NCI-H460 (cell line): ENCODE data around the gene FAM151A. TPM values are rescaled to one million over a fixed set of nuclear protein-coding genes. Genes with fewer than 3 reads are reported as not detected.

Source experiments
- DNase-seq: peaks from one replicate; pipeline ENCODE4 v3.0.0-alpha.2; 2016; ENCODE audit warnings: low read depth; ENCODE audit errors: extremely low read depth
- total RNA-seq: library from RNA; depleted of rRNA; stranded (reverse); fragments of >200 nt; shearing (Covaris generic); gene quantifications from 2 replicates; pipeline ENCODE4 v1.2.3, GENCODE V29; 2014

The FAM151A gene
- total RNA-seq, 1 experiment from 2014 or later, result not detected

DNA sequence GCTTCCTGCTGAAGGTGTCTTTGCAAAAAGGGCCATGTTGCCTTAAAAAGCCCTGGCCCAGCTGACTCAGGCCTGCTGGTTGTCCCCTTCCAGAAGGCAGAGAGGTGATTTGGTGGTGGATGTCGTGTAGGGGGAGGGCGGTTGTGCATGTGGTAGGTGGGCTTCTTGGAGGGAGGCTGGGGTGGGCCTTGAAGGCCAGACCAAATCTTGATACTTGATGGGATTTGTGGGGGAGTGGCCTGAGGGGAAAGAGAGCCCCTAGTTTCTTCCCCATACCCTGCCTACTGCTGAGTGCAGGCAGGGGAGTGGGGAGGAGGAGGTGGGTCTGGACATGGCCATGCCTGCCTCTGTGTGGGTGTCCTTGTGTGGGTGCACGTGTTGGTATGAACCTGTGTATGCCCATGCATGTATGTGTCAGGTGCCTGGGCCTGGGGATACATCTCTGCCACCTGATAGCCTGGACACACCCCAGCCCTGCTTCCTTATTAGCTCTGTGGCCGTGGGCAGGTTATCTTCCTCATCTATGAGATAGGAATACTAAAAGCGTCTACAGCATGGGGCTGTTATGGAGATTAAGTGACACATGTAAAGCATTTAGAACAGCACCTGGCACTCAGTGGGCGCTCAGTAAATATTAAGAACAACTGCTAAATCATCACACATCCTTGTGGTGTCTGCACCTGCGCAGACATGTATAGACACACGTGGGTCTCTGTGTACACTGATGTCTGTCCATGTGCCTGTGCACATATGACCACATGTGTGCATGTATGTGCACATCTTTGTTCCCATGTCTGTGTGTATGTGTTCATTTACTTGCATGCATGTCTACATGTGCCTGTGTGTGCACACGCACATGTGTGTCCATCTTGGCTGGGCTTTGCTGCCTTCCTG lies 17.0 kb downstream of the FAM151A start:
- no peak for DNase-seq

DNA sequence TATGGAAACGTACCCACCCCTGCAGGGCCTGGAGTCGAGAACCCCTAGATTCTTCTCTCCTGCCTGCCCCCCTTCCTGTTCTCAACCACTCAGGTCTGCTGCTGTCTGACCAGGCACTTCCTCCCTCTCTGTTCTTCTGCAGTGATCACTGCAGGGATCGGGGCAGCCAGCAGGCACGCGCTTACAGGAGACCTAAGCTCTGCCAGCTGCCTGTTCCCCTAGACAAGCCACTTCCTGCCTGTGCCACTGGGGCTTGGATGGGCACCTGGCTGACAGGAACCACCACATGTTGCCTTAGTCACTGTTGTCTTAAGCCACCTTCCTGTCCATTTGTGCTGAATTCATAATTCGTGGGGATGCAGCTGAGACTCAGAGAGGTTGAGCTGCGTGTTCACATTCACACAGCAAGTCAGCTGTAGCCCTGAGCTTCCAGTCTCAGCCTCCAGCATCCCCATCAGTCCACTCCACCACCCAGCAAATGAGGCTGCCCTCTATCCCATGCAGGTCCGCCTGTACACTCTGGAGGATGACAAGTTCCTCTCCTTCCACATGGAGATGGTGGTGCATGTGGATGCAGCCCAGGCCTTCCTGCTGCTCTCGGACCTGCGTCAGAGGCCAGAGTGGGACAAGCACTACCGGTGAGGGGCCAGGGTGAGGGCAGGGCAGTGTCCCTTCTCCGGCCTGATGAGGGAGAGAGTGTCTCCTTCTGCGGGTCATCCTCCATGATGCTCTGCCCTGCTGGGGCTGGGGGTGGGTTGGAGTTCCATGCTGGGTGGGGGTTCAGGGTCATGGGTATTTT lies 18.6 kb downstream of the FAM151A start:
- no peak for DNase-seq

DNA sequence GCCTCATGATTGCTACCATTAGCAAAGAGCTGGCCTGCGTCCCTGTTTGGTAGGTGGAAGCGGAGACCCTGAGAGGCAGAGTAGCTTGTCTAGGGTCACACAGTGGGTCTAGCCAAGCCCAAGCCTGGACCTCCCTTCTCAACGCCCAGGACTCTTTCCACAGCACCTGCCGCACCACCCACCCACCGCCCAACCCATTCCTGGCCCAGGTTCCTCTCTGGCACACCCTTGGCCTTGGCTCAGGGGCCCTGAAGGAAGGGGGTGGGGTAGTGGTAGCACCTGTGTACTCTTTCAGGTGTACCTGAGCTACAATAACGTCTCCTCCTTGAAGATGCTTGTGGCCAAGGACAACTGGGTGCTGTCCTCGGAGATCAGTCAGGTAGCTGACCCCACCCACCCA lies 19.3 kb downstream of the FAM151A start:
- DNase-seq, result no peak

- no peak for DNase-seq
These were observed 20.1 kb downstream of the FAM151A start for GRCh38 chr1:54603241-54603640.

- DNase-seq, result no peak
These were observed 20.8 kb downstream of the FAM151A start for GRCh38 chr1:54602554-54602953.

DNA sequence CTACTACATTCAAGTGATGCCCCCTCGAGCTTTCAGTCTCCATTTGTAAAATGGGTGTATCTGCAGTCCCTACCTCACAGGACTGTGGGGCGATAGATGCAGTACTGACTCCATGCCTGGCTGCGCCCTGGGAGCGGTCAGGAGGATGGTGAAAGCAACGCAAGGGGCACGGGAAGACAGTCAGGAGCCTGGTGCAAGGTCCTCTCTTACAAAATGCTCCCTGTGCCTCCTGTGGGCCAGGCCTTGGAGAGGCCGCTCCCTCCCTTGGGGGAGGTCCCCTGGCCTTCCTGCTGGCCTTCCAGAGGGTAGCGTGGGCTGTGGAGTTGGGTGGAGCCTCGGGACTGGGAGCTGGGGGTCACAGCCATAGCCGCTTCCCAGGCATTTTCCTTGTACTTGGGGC lies 21.6 kb downstream of the FAM151A start:
- no peak for DNase-seq

DNA sequence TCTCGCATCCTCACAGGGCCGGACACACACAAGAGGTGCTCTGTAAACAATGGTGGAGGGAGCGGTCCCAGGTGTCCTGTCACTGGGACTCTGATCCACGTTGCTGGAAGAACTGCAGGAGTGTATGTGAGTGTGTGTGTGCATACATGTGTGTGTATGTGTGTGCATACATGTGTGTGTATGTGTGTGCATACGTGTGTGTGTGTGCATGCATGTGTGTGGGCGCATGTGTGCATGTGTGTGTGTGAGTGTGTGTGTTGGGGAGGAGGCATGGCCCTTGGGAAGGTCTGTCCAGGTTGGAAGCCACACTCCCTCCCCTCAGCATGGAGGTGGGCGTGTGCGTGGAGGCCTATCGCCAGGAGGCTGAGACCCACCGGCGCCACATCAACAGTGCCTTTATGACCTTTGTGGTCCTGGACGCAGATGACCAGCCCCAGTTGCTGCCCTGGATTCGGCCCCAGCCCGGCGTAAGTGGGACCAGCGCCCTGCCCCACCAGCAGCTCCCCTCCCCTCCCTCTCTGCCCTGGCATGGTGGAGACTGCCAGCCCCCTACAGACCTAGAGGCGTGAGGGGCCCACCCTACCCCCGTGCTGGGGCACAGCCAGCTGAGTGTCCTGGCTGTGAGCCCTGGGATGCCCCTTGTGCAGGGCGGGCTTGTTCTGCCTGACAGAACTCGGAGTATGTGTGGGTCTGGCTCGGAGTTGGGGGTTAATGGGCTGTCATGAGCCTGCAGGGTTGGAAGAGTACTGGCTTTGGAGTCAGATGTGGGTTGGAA lies 22.2 kb downstream of the FAM151A start:
- no peak for DNase-seq

DNA sequence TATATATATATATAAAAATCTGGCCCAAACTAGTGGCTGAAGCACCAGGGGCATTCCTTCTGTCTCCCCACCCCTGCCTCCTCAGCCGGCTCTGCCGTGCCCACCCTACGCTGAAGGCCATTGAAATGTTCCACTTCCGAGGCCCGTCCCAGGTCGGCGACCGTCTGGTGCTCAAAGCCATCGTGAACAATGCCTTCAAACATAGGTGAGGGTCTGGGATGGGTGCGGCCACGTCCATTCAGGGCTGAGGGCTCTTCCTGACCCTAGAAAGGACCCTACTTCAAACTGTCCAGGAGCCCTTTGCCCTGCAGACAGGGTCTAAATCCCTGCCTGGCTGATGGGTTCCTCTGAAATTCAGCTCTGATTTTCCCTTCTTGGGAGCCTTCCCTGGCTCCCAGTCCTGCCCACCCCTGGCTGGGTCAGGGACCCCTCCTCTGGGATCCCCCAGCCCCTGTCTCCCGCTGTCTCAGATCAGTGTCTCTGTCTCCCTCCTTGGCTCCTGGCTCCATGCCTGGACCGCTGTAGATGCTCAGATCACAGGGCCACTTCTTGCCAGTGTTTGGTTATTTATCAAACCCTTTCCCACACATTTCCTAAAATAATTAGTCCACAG lies 24.0 kb downstream of the FAM151A start:
- DNase-seq, result no peak

DNA sequence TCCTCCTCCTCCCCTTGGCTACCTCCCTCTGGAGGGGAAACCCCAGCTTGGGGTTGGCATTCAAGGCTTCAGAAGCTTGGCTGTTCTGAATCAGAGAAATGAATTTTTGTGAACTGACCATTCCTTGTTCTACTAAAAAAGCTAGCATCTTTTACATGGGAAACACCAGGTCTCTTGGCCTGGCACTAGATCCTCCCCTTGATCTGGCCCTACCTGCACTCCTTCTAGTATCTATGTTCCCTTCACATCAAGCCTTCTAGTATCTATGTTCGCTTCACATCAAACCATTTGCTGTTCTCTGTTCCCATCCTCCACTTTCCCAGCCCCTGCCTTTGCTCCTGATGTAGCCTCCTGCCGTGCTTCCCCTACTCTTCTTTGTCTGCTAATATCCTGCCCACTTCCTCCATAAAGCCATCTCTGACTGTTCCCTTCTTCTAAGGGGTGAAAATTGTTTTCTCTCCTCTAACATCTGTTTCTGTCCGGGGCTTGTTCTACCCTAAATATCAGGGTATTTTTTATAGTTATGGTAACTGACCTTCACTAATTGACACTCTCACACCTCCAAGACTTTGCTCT lies 25.8 kb downstream of the FAM151A start:
- no peak for DNase-seq

DNA sequence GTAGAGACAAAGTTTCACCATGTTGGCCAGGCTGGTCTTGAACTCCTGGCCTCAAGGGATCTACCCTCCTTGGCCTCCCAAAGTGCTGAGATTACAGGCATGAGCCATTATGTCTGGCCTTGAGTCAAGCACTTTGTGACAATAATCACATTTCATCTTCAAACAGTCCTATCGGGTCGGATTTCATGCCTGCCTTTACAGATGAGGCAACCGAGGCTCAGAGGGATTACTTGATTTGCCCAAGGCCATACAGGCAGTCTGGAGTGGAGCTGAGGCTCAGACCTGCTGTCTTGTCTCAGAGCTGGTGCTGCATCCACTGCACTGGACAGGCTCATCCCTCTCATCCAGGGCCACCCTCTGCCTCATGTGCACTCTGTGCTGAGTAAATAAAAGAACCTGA lies 26.6 kb downstream of the FAM151A start:
- DNase-seq, result no peak

DNA sequence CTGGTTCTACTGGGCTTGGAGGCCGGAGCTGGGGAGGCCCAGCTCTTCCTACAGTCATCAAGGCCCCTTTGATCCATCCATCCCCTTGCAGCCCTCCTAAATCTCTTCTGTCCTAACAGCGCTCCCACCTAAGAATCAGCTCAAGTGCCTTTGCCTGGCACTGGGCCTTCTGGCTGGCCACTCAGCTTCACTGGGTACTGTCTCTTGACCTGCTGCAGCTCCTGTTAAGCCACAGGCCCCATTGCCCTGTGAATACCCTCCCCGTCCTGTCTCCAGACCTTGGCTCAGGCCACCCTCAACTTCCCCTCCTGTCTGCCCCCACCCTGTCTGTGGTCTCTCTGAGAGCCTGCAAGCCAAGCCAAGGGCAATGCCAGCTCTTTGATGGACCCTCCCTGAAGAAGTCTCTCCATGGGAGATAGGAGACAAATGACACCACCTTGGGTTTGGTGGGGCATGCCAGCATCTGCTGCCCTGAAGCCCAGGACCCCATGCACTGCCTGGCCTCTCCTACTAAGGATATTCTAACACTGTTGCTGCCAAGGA lies 27.3 kb downstream of the FAM151A start:
- DNase-seq, result no peak

- no peak for DNase-seq
These were observed 28.9 kb downstream of the FAM151A start for GRCh38 chr1:54594463-54594862.

GRCh38 chr1:54593571-54594160 lies 29.7 kb downstream of the FAM151A start:
- DNase-seq, result no peak

- DNase-seq, result no peak
These were observed 32.1 kb downstream of the FAM151A start for GRCh38 chr1:54591127-54591756.

- DNase-seq, result no peak
These were observed 34.9 kb downstream of the FAM151A start for GRCh38 chr1:54588377-54588776.

- no peak for DNase-seq
These were observed 37.9 kb downstream of the FAM151A start for GRCh38 chr1:54585181-54586066.

GRCh38 chr1:54584575-54584974 lies 38.8 kb downstream of the FAM151A start:
- DNase-seq, result no peak

- DNase-seq, result no peak
These were observed 39.5 kb downstream of the FAM151A start for GRCh38 chr1:54583871-54584270.
